K562 (cell line): ENCODE measurements around the gene LHX3. TPM values are rescaled to one million over a fixed set of nuclear protein-coding genes. Genes with fewer than 3 reads are reported as not detected.

Experiments used
- AFF4 ChIP-seq: sonication (generic); formaldehyde crosslinking; IDR thresholded peaks from 2 replicates; pipeline ENCODE4 v1.8.0; 2023; ENCODE audit warnings: mild to moderate bottlenecking, missing genetic modification reagents
- ZBTB9 ChIP-seq: fragments of 450-650 bp; formaldehyde crosslinking; IDR thresholded peaks from 2 replicates; pipeline ENCODE4 v1.4.0; 2020; ENCODE audit warnings: mild to moderate bottlenecking, moderate library complexity
- ZNF212 ChIP-seq: fragments of 450-650 bp; formaldehyde crosslinking; IDR thresholded peaks from 2 replicates; pipeline ENCODE4 v1.4.0; 2020; ENCODE audit warnings: mild to moderate bottlenecking
- polyA plus RNA-seq, 8 experiments: library from polyadenylated mRNA; depleted of rRNA in 4 of 8; stranded (reverse) in 5 of 8; unstranded in 3 of 8; fragments of >200 nt; fragmentation: Nextera tagmentation in 2 of 8; fragmentation: Illumina TruSeq in 1 of 8; extraction: Ambion mirVana in 2 of 8; extraction: Trizol in 1 of 8; gene quantifications; 2 replicates each; pipeline versions ENCODE4 v1.2.1 to v1.2.3, GENCODE V29; 2011 to 2014; ENCODE audit warnings: inconsistent platforms in 1 of 8, missing spikeins in 1 of 8
- total RNA-seq, 7 experiments: library from RNA; depleted of rRNA in 6 of 7; stranded (reverse); fragments of >200 nt in 6 of 7; fragmentation: Illumina TruSeq in 2 of 7; extraction: Trizol in 2 of 7; gene quantifications; 2 replicates each; pipeline versions ENCODE4 v1.2.1 to v1.2.3, GENCODE V29; 2011 to 2021; ENCODE audit warnings: low replicate concordance in 1 of 7
- TF ChIP-seq, protein P1 (sequence below), 2 experiments: fragments of 200-800 bp in 1 of 2; sonication (Bioruptor generic) in 1 of 2; sonication (generic) in 1 of 2; formaldehyde crosslinking in 1 of 2; IDR thresholded peaks in 1 of 2; conservative IDR thresholded peaks in 1 of 2; 2 replicates each; pipeline versions ENCODE4 v1.5.0 to v1.6.1; 2016 to 2020; ENCODE audit warnings: missing compliant biosample characterization in 1 of 2, missing genetic modification characterization in 1 of 2, missing genetic modification reagents in 1 of 2

LHX3 gene
- total and polyA plus RNA-seq, 9 of the 15 experiments (the other 6 are each of a cell fraction or from before 2014, with no cell fraction given): 0.09 TPM; not detected in 8

DNA sequence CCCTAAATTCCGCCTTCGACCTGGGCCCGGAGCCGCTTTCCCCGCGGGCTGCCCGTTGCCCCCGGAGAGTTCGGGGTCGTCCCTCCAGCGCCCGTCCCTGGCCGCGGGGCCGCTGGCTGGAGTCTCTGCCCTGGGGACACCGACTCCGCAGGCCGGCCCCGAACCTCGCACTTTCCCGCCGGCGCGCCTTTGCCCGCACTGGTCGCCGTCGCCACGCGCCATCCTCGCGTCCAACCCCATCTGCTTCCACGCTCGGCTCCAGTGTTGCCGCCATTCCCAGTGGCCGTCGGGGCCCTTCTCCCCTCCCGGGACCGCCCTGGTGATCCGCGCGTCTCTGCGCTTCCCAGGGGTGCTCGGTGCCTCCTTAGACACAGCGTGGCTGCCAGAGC, 11.0 kb downstream of the LHX3 start (continued):
- TF ChIP-seq AFF4 (CRISPR knock-in tag) (no peak), ZNF212 (no peak), ZBTB9 (CRISPR knock-in tag) (no peak)
- TF ChIP-seq, protein P1, sequence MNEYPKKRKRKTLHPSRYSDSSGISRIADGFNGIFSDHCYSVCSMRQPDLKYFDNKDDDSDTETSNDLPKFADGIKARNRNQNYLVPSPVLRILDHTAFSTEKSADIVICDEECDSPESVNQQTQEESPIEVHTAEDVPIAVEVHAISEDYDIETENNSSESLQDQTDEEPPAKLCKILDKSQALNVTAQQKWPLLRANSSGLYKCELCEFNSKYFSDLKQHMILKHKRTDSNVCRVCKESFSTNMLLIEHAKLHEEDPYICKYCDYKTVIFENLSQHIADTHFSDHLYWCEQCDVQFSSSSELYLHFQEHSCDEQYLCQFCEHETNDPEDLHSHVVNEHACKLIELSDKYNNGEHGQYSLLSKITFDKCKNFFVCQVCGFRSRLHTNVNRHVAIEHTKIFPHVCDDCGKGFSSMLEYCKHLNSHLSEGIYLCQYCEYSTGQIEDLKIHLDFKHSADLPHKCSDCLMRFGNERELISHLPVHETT (CRISPR knock-in tag; conservative IDR thresholded peaks at IDR 0.05 in 1 of 2, IDR thresholded peaks at IDR 0.05 in 1 of 2): no peak
